DND-41 (cell line): ENCODE results near the gene TGFB1I1.
A peak's percentile ranks its signal among the peaks of the same experiment; 100 is the strongest.

Experiments used
- ATAC-seq: fragments of 200-7000 bp; cut with Tn5 transposase; 3 replicates; pipeline ENCODE4 v1.9.1; 2021; ENCODE audit warnings: low read depth; ENCODE audit not compliant: insufficient read depth
- DNase-seq: peaks from one replicate; pipeline ENCODE4 v3.0.0-alpha.2; 2020
- H2AFZ ChIP-seq: 2 replicates; pipeline ENCODE4 v1.6.0; 2012; ENCODE audit warnings: low read depth, low read length
- H3K27ac ChIP-seq: 2 replicates; pipeline ENCODE4 v1.5.1; 2012; ENCODE audit warnings: low read length, inconsistent platforms
- H3K27me3 ChIP-seq: fragments of 200-600 bp; sonication (generic); 2 replicates; pipeline ENCODE4 v1.6.0; 2012; ENCODE audit warnings: low read length, mild to moderate bottlenecking, inconsistent platforms; ENCODE audit not compliant: insufficient read depth, poor library complexity
- H3K36me3 ChIP-seq: 2 replicates; pipeline ENCODE4 v1.5.1; 2012; ENCODE audit warnings: low read length, inconsistent platforms; ENCODE audit not compliant: insufficient read depth
- H3K4me1 ChIP-seq: 2 replicates; pipeline ENCODE4 v1.5.1; 2012; ENCODE audit warnings: mild to moderate bottlenecking, low read length; ENCODE audit not compliant: insufficient read depth
- H3K4me2 ChIP-seq: 2 replicates; pipeline ENCODE4 v1.6.0; 2012; ENCODE audit warnings: mild to moderate bottlenecking, moderate library complexity, low read length, inconsistent platforms; ENCODE audit not compliant: insufficient read depth
- H3K4me3 ChIP-seq, 2 experiments: fragments of 200-600 bp in 1 of 2; shearing (Covaris generic) in 1 of 2; 2 replicates each; pipeline ENCODE4 v1.5.1; 2012 to 2016; ENCODE audit warnings: inconsistent platforms in 2 of 2, low read length in 2 of 2, mild to moderate bottlenecking in 2 of 2, low read depth in 1 of 2, moderate library complexity in 1 of 2
- H3K79me2 ChIP-seq: 2 replicates; pipeline ENCODE4 v1.6.0; 2012; ENCODE audit warnings: low read length, inconsistent platforms; ENCODE audit not compliant: insufficient read depth
- H3K9ac ChIP-seq: 2 replicates; pipeline ENCODE4 v1.6.0; 2012; ENCODE audit warnings: low read depth, mild to moderate bottlenecking, inconsistent platforms, low read length, moderate library complexity
- H3K9me3 ChIP-seq: 2 replicates; pipeline ENCODE4 v1.5.1; 2012; ENCODE audit warnings: low read length, moderate library complexity, mild to moderate bottlenecking, inconsistent platforms; ENCODE audit not compliant: insufficient read depth, severe bottlenecking
- H4K20me1 ChIP-seq: 2 replicates; pipeline ENCODE4 v1.6.0; 2012; ENCODE audit warnings: low read length; ENCODE audit not compliant: insufficient read depth
- CTCF ChIP-seq: IDR thresholded peaks from 2 replicates; pipeline ENCODE4 v1.5.1; 2012; ENCODE audit warnings: borderline replicate concordance, low read length, moderate library complexity, mild to moderate bottlenecking; ENCODE audit not compliant: poor library complexity, severe bottlenecking; ENCODE audit errors: extremely low read depth
- EZH2 ChIP-seq: IDR thresholded peaks from 3 replicates; pipeline ENCODE4 v1.6.1; 2012; ENCODE audit warnings: borderline replicate concordance, low read depth, mild to moderate bottlenecking, moderate library complexity, low read length, inconsistent platforms; ENCODE audit not compliant: severe bottlenecking

TGFB1I1 gene

GRCh38 chr16:31487071-31487719 is 15.2 kb downstream of the TGFB1I1 start:
- no peak overlapping the region for H3K4me2 ChIP-seq
- DNase-seq (no peak), ATAC-seq (no peak)
- H3K27ac ChIP-seq: no peak overlapping the region
- H3K4me3 ChIP-seq: no peak overlapping the region
- H3K27me3 ChIP-seq: no peaks in the 10 kb centered on the region
- H3K36me3 ChIP-seq: peaks cover 25% of the 10 kb centered on the region
- H4K20me1 ChIP-seq: no peaks in the 10 kb centered on the region; the same call in 1 of the 2 replicates
- H3K9me3 ChIP-seq: no peaks in the 10 kb centered on the region
- H3K79me2 ChIP-seq: no peaks in the 10 kb centered on the region
- TF ChIP-seq EZH2: no peak
- TF ChIP-seq CTCF: no peak
- no peaks in the 10 kb centered on the region for H3K4me1 ChIP-seq
- no peak overlapping the region for H2AFZ ChIP-seq
- no peak overlapping the region for H3K9ac ChIP-seq

- Histone ChIP-seq H3K4me3 (no peak overlapping the region), H4K20me1 (no peaks in the 10 kb centered on the region; the same call in 1 of the 2 replicates), H3K27ac (no peak overlapping the region), H3K79me2 (no peaks in the 10 kb centered on the region), H3K36me3 (peaks cover 32% of the 10 kb centered on the region), H3K9ac (no peak overlapping the region), H3K4me2 (no peak overlapping the region), H2AFZ (no peak overlapping the region), H3K27me3 (no peaks in the 10 kb centered on the region), H3K9me3 (no peaks in the 10 kb centered on the region), H3K4me1 (no peaks in the 10 kb centered on the region)
- peak; percentile 85 for ATAC-seq
- TF ChIP-seq CTCF (no peak), EZH2 (no peak)
- DNase-seq: peak; percentile 58
Observed at GRCh38 chr16:31487720-31488467, 15.9 kb downstream of the TGFB1I1 start.

- DNase-seq: no peak
Observed at GRCh38 chr16:31488468-31489297, 16.7 kb downstream of the TGFB1I1 start.

More at GRCh38 chr16:31488468-31489297, 16.7 kb downstream of the TGFB1I1 start:
- Histone ChIP-seq H3K4me2 (no peak overlapping the region), H2AFZ (no peak overlapping the region), H3K27ac (no peak overlapping the region), H3K4me3 (no peak overlapping the region), H3K4me1 (no peaks in the 10 kb centered on the region), H3K9me3 (no peaks in the 10 kb centered on the region), H3K9ac (no peak overlapping the region), H4K20me1 (no peaks in the 10 kb centered on the region; the same call in 1 of the 2 replicates), H3K36me3 (peaks cover 40% of the 10 kb centered on the region), H3K79me2 (no peaks in the 10 kb centered on the region), H3K27me3 (no peaks in the 10 kb centered on the region)
- ATAC-seq: no peak
- no peak for TF ChIP-seq EZH2
- no peak for TF ChIP-seq CTCF
